SH-SY5Y (cell line): ENCODE data around the gene HLA-DQA2.

ENCODE experiments used
- GATA2 ChIP-seq: IDR thresholded peaks from 2 replicates; pipeline ENCODE4 v1.6.1; 2011; ENCODE audit warnings: mild to moderate bottlenecking, low read depth, low read length
- GATA3 ChIP-seq: IDR thresholded peaks from 2 replicates; pipeline ENCODE4 v1.6.1; 2011; ENCODE audit warnings: low read depth, mild to moderate bottlenecking, low read length, moderate library complexity

Gene HLA-DQA2

GRCh38 chr6:32741031-32741960 is at the start of gene HLA-DQA2:
Gene HLA-DQA2 (plus strand): TSS chr6:32741391. CDS start chr6:32741444, 53 bp downstream.
- TF ChIP-seq GATA3 (no peak), GATA2 (no peak)

- TF ChIP-seq GATA2 (no peak), GATA3 (no peak)
Measured at GRCh38 chr6:32692019-32692418, 49.2 kb upstream of the HLA-DQA2 start.

- TF ChIP-seq GATA2, result no peak
- TF ChIP-seq GATA3, result no peak
Measured at GRCh38 chr6:32697031-32697430, 44.2 kb upstream of the HLA-DQA2 start.

DNA sequence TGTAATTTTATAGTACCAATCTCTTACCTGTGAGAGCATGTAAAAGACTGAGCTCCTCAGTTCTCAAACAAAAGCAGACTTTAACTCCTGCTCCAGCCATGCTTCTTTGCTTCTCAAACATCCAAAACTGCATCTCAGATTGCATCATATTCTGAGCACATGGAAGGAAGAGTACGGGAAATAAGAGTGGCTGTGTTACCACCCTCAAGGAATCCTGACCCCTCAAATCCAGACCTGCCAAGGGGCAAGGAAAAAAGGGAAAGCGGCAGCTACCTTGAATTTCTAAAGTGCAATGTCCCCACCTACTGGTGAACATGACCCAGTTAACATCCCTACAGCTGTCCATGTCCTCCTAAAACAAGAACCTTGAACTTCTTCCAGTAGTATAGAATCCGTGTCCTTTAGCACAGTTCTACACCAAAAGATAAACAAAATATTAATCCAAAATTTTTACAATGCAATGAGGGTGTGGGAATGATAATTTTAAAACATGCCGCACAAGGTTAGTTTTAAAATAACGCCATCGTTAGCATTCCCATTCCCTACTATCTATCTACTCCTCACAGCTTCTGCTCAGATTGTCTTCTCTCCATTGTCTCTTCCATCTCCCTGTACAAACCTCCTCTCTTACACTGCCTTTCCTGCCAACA is 40.7 kb upstream of the HLA-DQA2 start:
- TF ChIP-seq GATA3 (no peak), GATA2 (no peak)

DNA sequence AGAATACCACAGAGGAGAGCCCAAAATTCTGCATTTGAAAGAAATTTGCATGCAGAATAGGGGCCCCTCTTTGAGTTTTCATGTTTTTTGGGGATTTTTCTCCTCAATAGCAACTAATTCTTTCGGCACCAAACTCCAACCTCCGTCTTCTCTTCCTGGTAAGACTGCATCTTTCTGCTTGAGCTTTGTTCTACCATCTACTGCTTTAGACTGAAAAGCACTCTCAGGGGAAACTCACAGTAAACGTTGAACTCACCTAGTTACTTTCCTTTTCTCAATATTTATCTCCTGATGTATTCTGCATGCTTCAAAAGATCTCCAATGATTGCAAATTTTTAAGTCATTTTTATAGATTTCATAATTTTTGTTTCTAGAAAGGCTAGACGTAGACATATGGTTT is 37.8 kb upstream of the HLA-DQA2 start:
- no peak for TF ChIP-seq GATA3
- TF ChIP-seq GATA2, result no peak

DNA sequence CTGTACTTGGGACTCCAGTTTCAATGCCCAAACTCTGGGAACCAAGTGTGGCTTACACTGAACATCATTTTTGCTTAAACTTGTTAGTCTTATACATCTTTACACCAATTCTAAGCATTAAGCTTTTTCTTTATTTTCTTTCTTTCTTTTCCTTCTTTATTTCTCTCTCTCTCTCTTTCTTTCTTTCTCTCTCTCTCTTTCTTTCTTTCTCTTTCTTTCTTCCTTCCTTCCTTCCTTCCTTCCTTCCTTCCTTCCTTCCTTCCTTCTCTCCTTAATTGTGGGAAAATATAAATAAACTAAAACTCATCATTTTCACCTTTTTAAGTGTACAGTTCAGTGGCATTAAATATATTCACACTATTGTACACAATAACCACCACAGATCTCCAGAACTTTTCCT is 31.6 kb upstream of the HLA-DQA2 start:
- TF ChIP-seq GATA2, result no peak
- TF ChIP-seq GATA3, result no peak

DNA sequence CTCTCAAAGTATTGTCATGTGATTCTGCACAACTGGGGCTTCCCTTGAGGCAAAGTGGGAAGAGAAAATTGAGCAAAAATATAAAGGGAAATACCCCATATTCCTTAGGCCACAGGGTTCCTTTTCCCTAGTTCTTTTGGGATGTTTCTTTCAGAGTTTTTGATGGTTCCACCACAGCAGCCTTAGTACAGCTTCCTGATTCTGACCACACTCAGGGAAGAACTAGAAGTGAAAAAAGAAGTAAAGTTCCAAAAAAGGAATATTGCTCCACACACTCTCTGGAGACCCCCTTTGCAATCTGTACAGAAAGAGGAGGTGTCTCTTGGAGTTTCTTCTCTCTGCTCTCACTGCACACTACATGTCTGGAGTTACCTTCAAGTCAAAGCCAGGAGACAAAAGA is 27.9 kb upstream of the HLA-DQA2 start:
- no peak for TF ChIP-seq GATA2
- no peak for TF ChIP-seq GATA3

DNA sequence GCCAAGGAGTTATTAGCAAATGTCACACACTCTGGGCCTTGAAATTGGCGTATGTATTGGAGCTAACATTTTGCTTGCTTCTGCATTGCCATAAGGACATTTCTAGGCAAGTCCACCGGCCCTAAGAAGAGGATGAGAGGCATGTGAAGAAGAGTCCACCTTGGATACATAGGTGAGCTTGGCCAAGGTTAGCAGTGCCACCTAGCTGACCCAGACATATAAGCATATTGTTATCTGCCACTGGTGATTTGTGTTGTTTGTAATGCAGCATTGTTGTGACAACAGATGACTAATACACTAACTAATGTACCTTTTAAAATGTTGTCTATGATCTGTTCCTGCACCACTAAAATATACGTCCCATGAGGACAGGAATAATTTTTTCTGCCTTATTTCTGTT is 24.8 kb upstream of the HLA-DQA2 start:
- no peak for TF ChIP-seq GATA3
- TF ChIP-seq GATA2, result no peak

- TF ChIP-seq GATA3, result no peak
- no peak for TF ChIP-seq GATA2
Measured at GRCh38 chr6:32718879-32719278, 22.3 kb upstream of the HLA-DQA2 start.

- no peak for TF ChIP-seq GATA3
- no peak for TF ChIP-seq GATA2
Measured at GRCh38 chr6:32738126-32738525, 3.1 kb upstream of the HLA-DQA2 start.

DNA sequence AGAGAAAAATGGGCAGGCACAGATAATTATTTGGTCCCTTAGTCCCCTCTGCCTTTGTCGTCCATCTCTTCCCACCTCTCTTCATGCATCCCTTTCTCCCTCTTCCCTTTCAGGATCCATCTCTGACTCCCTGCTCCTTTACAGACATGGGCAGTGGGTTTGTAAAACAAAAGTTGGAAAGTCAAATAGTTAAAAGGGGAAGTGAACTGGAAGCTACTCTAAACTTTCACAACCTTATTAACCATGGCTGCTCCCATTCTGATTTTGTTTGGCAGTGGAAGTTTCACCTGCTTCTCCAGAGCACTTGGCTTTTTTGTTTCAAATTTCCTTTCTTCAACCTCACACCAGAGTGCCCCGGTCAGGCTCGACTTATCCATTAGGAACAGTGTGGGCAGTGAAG is 1.2 kb downstream of the HLA-DQA2 start:
- TF ChIP-seq GATA2 (no peak), GATA3 (no peak)

DNA sequence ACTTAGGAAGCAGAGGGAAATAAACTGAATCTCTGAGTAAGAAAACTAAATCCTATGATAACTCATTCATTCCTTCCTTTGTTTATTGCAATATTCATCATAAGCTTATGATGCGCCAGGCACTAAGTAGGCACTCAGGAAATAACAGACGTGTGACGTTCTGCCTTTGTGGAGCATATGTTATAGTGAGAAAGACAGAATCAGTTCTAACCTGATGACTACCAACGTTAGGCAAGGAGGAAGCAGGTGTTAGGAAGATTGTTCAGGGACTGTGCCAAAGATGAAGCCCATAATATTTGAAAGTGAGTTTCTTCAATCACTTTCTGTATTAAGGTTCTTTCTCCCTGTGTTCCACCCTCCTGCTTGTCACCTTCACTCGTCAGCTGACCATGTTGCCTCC is 3.6 kb downstream of the HLA-DQA2 start:
- TF ChIP-seq GATA2, result no peak
- TF ChIP-seq GATA3, result no peak

GRCh38 chr6:32752580-32752979 is 11.4 kb downstream of the HLA-DQA2 start:
- TF ChIP-seq GATA3, result no peak
- TF ChIP-seq GATA2, result no peak

GRCh38 chr6:32759669-32760068 is 18.5 kb downstream of the HLA-DQA2 start:
- TF ChIP-seq GATA2 (no peak), GATA3 (no peak)

DNA sequence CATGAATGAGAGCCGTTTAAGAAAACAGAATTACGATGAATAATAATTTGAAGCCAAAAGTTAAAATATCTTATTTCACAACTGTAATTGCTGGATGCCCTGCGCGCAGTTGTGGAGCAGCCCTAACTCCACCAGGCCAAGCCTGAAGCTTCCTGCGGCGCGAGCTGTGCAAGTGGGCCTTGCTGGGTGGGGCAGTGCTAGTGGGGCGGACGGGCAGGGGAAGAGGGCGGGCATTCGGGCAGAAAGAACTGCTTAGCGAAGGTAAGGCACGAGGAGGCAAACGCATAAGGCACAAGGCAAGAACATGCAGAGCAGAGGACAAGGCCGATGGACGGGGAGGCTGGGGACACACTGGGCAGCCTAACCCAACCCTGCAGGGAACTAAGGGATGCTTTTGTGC is 19.9 kb downstream of the HLA-DQA2 start:
- TF ChIP-seq GATA3 (no peak), GATA2 (no peak)
